ENCODE measurements around the gene CENPN.

CENPN gene, protein sequence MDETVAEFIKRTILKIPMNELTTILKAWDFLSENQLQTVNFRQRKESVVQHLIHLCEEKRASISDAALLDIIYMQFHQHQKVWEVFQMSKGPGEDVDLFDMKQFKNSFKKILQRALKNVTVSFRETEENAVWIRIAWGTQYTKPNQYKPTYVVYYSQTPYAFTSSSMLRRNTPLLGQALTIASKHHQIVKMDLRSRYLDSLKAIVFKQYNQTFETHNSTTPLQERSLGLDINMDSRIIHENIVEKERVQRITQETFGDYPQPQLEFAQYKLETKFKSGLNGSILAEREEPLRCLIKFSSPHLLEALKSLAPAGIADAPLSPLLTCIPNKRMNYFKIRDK

DNA sequence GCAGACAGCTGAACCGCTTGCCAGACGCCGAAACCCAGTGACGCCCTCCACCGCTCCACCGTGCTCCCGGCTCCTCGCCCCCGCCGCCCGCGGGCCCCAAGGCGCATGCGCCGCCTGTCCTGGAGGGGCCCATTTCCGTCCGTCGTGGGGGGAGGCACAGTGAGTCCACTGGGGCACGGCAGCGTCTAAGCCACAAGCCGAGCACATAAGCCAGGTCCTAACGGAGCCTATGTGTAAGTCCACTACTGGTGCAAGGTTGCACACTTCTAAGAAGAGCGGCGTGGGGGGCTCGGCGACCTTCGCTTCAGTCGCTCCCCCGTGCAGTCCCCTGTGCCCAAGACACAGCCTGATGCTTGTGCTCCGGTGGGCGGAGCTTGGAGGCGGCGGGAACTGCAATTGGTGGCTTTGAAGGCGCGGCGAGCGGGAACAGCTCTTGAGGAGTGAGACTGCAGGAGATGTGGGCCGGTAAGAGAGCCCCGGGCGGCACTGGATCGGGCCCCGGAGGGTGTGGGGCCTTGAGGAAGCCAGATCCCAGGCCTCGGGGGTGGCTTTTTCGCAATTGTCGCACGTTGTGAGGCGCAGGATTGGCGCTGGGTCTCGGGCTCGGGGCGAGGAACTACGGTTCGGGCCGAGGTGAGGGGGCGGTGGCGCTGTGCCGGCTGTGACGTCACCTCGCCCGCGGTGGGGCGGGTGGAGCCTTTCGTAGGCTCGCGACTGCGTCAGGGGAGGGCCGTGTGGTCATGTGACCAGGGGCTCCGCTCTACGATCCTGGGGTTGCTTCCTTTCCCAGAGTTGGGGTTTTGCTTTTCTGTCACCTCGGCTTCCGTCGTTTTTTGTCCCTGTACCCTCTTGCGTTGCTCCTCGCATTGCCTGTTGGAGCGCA is at the start of gene CENPN, which contains the start of gene CMC2:
Gene CENPN (plus strand): TSS at position 402 of the 883 bp plus-strand sequence. CDS start 4,726 bp downstream, outside the sequence.
Gene CMC2 (minus strand): TSS at position 73 of the 883 bp plus-strand sequence. CDS start 9,491 bp downstream, outside the sequence.
- DNase-seq, result peak; percentile 99

DNA sequence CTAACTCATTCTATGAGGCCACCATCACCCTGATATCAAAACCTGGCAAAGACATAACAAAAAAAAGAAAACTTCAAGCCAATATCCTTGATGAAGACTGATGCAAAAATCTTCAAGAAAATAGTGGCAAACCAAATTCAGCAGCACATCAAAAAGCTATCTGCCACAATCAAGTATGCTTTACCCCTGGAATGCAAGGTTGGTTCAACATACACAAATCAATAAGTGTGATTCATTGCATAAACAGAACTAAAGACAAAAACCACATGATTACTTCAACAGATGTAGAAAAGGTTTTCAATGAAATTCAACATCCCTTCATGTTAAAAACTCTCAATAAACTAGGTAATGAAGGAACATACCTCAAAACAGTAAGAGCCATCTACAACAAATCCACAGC is 48.7 kb upstream of the CENPN start:
- no peak for DNase-seq

DNA sequence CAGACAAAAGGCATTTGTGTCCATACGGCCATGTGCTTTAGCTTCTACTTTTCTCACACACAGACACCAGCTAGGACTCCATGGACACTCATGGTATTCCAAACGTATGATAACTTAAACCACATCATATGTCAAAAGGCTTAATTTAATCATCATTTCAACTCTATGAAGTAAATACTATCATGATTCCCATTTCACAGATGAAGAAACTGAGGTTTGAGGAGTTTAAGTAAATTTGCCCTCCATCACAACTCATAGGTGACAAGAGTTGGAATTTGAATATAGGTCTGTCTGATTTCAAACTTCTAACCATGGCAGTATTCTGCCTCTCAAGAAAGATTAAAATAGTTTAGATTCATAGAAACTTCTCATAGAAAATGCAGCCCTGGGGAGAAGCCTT is 44.1 kb upstream of the CENPN start:
- DNase-seq, result no peak

DNA sequence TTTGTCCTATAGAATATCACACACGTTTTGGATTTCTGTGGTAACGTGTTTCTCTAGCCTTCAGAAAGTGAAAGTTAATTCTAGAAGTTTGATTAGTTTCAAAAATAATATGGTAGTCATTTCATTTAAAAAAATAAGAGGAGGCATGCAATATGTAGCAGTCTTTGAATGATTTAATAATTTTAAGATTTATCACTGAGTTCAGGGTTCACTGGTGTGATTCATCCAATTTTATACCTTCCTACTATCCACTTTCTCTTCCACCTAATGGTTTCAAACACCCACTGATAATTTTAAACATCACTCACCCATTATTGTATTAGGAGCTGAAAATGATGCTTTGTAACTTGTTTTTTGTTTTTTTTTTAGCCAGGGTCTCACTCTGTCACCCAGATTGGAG is 42.7 kb upstream of the CENPN start:
- DNase-seq, result no peak

DNA sequence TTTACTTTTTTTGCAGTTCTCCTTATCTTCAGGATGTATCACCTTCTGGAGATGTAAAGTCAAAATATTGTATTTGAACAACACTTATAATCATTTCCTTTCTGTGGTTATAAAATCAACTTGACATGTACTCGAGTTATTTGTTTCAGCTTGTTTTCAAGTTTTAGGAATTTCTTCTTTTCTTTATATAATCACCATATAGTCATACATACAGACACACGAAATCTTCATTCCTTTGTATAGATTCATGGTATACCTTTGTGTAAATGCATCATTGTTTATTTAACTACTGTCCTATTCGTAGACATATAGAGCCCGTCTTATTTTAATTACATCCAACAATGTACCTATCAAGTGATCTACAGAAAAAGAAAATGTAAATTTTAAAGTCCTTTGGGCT is 40.4 kb upstream of the CENPN start:
- no peak for DNase-seq

DNA sequence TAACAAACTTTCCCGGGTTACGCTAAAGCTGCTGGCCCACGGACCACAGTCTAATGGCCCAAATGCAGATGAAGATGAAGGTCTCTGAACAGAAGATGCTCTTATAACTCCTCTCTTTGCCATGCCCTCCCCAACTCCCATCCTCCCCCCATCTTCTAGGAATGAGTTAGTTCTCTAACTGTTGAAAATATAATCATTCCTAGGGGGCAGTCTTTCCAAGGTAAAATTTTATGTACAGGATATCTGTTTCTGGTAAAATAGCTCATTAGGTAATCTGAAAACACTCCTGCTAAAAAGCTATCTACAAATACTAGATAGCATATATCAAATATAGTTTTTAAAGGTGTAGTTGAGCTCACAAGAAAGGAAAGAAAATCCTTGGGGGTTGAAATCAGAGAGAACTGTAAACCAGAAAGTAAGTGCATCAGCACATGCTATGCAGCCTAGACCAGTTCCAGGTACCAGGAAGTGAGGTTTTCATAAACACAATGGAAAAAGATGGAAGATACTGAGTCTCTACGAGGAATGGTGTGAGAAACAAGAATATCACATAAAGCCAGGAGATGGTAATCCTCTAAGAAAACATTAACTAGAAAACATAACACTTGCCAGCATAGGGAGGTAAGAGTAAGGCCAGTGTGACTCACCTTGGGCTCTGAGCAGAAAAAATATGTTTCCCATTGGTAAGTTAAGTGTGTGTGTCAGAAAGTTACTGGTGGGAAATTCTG is 38.5 kb upstream of the CENPN start:
- no peak for DNase-seq

DNA sequence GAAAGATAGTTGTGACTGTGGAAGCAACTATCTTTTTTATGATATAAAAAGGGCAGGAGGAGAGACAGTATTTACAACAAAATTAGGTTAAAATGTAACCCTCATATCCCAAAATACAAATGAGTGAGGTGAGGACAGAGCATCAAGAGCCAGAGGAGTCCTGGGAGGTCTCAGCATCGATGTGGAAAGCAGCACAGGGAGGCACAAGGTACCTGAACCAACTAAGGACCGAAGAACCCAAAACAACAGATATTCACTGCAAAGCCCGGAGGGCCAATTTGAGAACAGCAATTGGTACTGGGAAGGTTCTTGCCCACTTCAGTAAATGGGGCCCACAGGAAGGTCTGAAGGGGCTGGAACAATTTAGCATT is 37.9 kb upstream of the CENPN start:
- DNase-seq, result no peak

DNA sequence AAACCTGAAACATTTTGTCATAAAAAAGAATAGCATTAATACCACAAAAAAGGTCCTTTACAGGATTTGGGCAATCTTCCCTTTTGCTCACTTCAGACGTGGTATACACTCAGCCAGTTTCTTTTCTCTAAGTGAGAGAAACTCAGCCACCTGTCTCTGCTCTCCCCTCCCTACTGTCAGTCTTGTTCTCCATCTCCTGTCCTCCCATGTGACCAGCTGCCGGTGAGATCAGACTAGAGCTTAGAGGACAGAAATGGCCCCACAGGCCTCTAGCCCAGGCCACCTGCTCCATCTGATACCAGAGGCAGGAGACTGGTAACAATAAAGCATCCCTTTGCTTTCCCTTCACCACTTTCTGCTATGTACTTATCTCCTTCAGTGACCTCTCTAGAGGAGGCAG is 35.2 kb upstream of the CENPN start:
- DNase-seq, result no peak

DNA sequence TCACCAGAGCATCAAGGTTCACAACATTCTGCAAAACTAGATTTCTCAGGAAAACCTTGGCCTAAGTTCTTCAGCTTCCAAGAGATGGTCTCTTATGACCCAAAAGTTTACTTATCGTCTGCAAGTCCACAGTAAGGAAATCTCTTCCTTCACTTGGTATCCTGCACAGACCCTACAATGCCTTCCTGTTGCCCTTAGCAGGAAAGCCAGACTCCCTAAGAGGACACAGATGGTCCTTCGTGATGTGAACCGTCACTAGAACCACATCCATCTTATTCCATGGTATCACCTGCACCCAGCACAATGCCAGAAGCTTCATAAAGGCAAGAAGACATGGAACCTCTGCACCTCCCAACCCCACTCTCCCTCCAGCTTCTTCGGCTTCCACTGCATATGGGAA is 34.4 kb upstream of the CENPN start:
- no peak for DNase-seq

DNA sequence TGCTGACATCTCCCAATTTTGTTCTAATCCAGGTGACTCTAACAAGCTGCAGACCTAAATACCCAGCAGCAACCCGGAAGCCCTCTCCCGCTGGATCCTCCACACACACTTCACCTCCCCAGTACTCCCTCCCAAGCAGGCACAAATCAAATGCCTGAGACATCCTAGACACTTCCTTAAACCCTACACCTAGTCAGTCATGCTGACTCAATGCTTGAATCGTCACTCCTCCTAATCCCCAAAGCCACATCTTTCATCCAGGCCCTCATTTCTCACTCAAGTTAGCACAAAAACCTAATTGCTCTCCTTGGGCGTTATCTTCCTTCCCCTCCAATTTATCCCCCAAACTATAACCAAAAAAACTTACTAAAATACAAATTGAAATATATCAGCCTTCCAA is 33.0 kb upstream of the CENPN start:
- DNase-seq, result no peak

DNA sequence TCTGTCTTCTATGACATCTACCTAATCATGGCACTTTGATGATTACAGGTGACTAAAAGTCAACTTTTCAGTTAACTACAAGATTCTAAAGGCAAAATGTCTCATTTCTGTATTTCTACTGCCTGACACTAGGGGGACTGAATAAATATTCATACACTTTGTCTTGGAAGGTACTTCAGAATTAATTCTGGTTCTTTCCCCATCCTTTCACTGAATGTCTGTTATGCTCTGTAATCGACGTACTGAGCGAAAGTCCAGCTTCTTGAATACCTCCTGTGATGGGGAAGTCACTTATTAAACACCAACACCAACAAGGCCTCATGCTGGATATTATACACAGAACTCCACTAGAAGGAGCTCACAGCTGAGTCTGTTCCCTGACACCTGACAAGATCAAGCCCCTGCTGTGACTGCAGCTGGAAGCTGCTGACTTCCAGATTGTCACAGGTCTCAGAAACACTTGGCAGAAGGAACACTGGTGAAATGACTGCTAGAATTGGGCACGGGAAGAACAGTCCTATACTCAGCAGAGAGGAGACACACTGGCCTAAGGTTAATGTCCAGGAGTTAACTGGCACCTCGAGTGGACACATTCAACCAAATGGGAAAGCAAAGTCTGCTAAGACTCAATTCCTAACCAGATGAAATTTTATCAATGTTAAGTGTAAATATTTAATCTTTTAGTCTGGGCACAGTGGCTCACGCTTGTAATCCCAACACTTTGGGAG is 32.2 kb upstream of the CENPN start:
- DNase-seq, result peak; percentile 22

DNA sequence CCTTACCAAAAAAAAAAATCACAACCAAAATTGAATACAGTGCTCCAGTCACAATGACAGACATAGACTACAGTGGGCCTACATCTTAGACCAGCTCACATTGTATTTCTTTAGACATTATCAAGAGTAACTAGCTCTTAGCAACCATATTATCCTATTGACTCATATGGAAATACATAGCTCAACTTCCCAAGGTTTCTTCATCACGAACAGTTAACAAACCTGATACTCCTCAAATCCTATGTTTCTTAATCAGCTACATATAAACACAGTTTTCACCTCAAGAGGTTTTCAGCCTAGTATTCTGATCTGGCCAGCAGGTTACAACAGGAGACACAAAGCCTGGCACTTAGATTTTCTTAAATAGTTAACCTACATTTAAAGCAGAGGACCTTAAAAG is 30.1 kb upstream of the CENPN start:
- DNase-seq, result no peak

DNA sequence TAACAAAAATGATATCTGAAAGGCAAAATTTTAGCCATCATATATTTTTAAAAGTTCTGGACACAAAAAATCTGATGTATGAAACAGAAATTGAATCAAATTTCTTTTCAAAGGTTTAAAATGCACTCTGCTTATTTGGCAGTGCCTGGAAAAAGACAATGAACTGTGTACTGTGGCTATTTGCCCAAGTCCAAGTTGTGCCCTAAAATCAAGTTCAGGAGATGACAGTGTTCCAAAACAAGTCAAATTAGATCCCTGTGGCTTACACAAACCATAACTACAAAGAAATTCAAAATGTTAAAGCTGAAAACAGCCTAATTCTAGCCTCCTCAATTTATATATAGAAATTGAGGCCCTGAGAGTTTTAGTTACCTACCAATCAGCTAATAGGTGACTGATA is 25.9 kb upstream of the CENPN start:
- no peak for DNase-seq

DNA sequence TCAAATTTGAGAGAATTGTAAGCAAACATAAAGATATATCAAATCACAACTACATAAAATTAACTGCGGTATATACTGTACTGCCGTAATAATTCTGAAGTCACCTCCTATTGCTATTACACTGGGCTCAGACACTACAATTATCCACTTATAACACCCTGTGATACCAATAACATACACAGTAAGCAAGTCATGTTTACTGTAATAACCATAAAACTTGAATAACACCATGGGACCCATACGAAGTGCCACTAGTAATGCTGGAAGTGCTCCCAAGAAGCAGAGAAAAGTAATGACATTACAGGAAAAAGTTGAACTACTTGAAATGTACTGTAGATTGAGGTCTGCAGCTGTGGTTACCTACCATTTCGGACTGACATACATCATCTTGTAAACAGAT is 24.4 kb upstream of the CENPN start:
- no peak for DNase-seq

DNA sequence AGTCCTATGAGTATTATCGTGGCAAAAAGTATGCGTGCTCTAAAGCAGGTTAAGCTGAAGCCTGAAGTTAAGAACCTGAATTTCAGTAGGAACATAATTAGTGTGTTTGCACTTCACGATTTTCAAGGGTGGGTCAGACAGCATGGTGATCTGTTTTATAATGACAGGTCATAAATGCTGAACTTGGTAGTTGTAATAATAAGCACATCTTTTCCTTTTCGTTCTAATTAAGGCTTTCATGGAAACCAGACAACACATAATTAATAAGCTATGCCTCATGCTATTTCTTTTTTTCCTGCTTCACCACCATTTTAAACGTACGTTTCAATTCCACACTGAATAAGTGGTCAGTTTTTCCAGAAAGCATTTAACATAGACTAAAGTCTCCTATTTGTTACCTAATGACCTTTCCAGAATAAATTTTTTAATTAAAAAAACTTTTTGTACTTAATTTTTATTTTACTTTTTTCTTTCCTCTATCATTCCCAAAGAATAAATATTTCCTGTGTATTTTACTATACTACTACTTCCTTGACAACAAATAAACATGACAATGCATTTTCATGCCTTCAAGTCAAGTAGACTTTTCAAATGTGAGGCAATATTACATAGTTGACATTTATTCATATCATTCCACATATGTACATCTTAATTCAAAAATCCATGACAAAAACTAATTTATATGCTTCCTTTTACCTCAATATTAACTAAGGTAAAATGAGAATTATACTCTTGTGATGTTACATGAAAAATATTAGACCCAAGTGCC is 22.7 kb upstream of the CENPN start:
- DNase-seq, result no peak

DNA sequence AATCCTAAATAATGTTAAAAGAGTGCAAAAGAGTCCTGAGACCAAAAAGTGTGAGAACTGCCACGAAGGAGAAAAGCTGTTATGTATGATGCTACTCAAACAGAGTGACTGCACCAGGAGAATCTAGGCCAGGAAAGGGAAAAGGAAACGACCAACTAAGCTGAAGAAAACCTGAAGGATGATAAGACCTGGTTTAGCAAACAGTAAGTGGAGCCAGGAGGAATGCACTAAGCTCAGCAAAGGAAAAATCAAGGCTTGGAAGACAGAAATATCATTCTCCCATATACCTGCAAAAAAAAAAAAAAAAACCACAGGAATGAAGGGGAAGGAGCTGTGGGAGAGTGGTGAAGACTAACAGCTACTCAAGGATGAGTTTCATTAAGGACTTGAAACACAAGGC is 21.4 kb upstream of the CENPN start:
- DNase-seq, result no peak

DNA sequence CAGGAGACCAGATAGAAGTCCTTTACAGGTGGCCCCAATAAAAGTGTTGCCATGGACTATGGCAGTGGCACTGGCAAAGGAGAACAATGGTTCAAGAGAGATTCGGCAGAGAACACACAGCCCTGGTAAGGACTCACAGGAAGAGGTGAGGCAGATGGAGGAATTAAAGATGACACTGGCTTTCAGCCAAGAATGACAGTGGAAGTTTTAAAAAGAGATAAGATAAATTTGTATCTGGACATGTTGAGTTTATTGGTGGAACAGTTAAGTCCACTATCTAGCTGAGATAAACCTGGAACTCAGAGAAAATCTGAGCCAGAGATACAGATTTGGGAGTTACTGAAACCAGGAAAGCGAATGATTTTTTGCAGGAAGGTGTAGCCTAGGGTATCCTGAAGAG is 20.5 kb upstream of the CENPN start:
- DNase-seq, result no peak

DNA sequence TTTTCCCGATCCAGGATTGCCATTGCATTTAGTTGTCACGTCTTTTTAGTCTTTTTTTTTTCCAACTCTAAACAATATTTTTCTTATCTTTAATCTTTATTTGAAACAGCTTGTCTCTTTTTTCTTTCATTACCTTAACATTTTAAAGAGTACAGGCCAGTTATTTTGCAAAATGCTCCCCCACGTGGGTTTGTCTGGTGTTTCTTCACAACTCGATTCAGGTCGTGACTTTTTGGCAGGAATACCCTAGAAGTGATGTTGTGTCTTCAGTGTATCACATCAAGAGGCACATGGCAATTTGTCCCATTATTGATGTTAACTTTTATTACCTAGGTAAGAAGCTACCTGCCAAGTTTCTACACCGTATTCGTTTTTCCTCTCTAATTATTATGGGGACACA is 18.3 kb upstream of the CENPN start:
- DNase-seq, result no peak

DNA sequence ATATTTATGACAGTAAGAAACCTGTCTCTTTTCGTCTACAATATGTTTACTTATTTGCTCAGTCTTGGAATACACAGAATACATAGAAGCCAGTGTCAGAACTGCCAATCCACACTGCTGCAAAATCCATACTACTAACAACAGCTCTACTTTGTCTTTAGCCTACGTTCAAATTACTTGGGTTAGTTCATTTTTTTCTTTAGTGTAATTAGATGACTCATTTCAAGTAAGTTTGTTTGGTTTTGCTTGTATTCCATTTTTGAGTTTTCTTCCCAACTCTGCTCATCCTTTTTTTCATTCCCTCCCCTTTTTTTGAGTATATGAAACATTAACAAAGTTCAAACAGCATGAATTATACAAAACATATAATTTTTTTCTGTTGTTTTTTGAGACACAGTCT is 17.2 kb upstream of the CENPN start:
- no peak for DNase-seq

DNA sequence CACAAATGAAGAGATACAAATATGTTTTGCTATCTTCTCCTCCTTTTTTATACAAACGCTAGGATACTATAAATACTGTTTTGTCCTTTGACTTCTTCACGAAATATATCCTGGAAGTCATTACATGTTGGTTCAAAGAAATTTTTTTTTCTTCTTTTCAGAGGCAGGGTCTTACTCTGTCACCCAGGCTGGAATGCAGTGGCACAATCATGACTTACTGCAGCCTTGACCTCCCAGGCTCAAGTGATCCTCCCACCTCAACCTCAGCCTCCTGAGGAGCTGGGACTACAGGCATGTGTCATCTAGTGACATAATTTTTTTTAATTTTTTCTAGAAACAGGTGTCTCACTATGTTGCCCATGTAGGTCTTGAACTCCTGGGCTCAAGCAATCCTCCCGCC is 16.4 kb upstream of the CENPN start:
- no peak for DNase-seq

DNA sequence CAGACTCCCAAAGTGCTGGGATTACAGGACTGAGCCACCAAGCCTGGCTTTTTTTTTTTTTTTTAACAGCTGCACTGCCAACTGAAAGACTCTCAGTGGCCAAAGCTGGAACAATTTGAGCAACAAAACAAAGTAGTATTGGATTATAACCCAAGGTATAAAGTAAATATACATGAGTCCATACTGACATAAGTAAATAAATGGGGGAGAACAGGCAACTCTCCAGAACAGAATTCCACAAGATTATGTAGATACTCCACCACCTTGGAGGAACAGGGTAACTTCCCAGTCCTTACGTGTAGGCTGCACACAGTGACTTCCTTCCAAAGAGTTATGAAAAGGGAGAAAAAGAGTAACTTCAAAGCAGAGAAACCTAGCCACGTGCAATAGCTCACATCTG is 16.0 kb upstream of the CENPN start:
- no peak for DNase-seq

DNA sequence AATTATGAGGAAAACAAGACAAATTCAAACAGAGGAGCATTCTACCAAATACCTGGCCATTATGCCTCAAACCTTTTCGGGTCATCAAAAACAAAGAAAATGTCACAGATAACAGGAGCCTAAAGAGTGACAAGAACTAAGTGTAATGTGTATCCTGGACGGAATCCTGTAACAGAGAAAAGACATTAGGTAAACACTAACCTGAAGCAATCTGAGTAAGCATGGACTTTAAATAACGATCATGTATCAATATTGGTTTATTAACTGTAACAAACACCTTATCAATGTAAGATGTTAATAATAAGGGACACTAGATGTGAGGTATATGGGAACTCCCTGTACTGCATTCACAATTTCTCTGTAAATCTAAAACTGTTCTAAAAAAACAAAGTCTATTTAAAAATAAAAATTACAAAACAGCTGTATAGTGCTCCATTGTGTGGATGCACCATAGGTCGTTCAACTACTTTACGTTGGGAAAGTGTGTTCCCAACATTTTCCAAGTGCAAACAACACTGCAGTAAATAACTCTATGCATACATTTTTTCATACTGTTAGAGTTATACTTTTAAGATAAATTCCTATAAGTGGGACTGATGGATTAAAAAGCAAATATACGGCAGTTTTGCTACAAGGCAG is 15.1 kb upstream of the CENPN start:
- no peak for DNase-seq

Measured in CD4-positive, alpha-beta T cell treated with Interleukin-17A for 1 hour (primary cell).